ENCODE results near the gene ABLIM2.
A peak's percentile ranks its signal among the peaks of the same experiment; 100 is the strongest.
"Not testable (repeated sequence)": the region's sequence is repeated elsewhere in the genome, so short reads cannot be mapped to it uniquely, and the experiment has no call there.

The ABLIM2 gene

GRCh38 chr4:7963691-7964090 is 194.9 kb downstream of the ABLIM2 start:
- intact Hi-C loops (cut with DNase I): no loop called here
- DNase-seq: peak in 1 of 10 donors; percentile 69

- peak in 1 of 10 donors; percentile 80 for DNase-seq
- intact Hi-C loops (cut with DNase I): no loop called here
Measured at GRCh38 chr4:7962609-7963508, 195.8 kb downstream of the ABLIM2 start.

- intact Hi-C loops (cut with DNase I): no loop called here
- DNase-seq: peak in 6 of 10 donors; percentile 50 to 93 (median 66)
Measured at GRCh38 chr4:7960790-7961655, 197.6 kb downstream of the ABLIM2 start.

GRCh38 chr4:7960017-7960789 is 198.4 kb downstream of the ABLIM2 start:
- intact Hi-C loops (cut with DNase I): no loop called here
- DNase-seq: peak in 1 of 10 donors; percentile 70

- intact Hi-C loops (cut with DNase I): no loop called here
Measured at GRCh38 chr4:7959078-7959477, 199.5 kb downstream of the ABLIM2 start.

GRCh38 chr4:7956934-7957656 is 201.5 kb downstream of the ABLIM2 start:
- peak in 2 of 10 donors; percentile 1 to 14 for DNase-seq
- intact Hi-C loops (cut with DNase I): no loop called here

More at GRCh38 chr4:7959078-7959477, 199.5 kb downstream of the ABLIM2 start:
- peak in 1 of 10 donors; percentile 44 for DNase-seq

GRCh38 chr4:7956270-7956808 is 202.3 kb downstream of the ABLIM2 start:
- intact Hi-C loops (cut with DNase I): no loop called here
- DNase-seq: peak in 6 of 10 donors; percentile 50 to 91 (median 64)

- intact Hi-C loops (cut with DNase I): no loop called here
- DNase-seq: no peak
Measured at GRCh38 chr4:7955393-7955792, 203.2 kb downstream of the ABLIM2 start.

- intact Hi-C loops (cut with DNase I): no loop called here
- peak in 1 of 10 donors; percentile 4 for DNase-seq
Measured at GRCh38 chr4:7952615-7953014, 206.0 kb downstream of the ABLIM2 start.

- intact Hi-C loops (cut with DNase I): no loop called here
- peak in 2 of 10 donors; percentile 18 to 42 for DNase-seq
Measured at GRCh38 chr4:7950301-7951092, 208.1 kb downstream of the ABLIM2 start.

- no peak for DNase-seq
- intact Hi-C loops (cut with DNase I): no loop called here
Measured at GRCh38 chr4:7949759-7950158, 208.9 kb downstream of the ABLIM2 start.

GRCh38 chr4:7947927-7948326 is 210.7 kb downstream of the ABLIM2 start:
- DNase-seq: peak in 1 of 10 donors; percentile 2
- intact Hi-C loops (cut with DNase I): no loop called here

GRCh38 chr4:7945709-7946380 is 212.8 kb downstream of the ABLIM2 start:
- intact Hi-C loops (cut with DNase I): no loop called here
- DNase-seq: peak in 1 of 10 donors; percentile 14

GRCh38 chr4:7944599-7945220 is 213.9 kb downstream of the ABLIM2 start:
- no peak for DNase-seq
- intact Hi-C loops (cut with DNase I): no loop called here

- DNase-seq: peak in 1 of 10 donors; percentile 9
- intact Hi-C loops (cut with DNase I): not testable (repeated sequence)
Measured at GRCh38 chr4:7943688-7944087, 214.9 kb downstream of the ABLIM2 start.

- intact Hi-C loops (cut with DNase I): no loop called here
- peak in 1 of 10 donors; percentile 43 for DNase-seq
Measured at GRCh38 chr4:7943211-7943610, 215.4 kb downstream of the ABLIM2 start.

GRCh38 chr4:7941965-7942496 is 216.6 kb downstream of the ABLIM2 start:
- intact Hi-C loops (cut with DNase I): no loop called here
- no peak for DNase-seq

Measured in posterior cingulate gyrus (tissue), 11 donors.